Dedifferentiated amniotic fluid mesenchymal stem cell (primary cell): ENCODE results near the gene SPTAN1.
"Not testable (repeated sequence)": the region's sequence is repeated elsewhere in the genome, so short reads cannot be mapped to it uniquely, and the experiment has no call there.

Source experiments
- DNase-seq: peaks from one replicate; pipeline ENCODE4 v3.0.0-alpha.2; 2016; ENCODE audit errors: extremely low spot score

Gene SPTAN1

DNA sequence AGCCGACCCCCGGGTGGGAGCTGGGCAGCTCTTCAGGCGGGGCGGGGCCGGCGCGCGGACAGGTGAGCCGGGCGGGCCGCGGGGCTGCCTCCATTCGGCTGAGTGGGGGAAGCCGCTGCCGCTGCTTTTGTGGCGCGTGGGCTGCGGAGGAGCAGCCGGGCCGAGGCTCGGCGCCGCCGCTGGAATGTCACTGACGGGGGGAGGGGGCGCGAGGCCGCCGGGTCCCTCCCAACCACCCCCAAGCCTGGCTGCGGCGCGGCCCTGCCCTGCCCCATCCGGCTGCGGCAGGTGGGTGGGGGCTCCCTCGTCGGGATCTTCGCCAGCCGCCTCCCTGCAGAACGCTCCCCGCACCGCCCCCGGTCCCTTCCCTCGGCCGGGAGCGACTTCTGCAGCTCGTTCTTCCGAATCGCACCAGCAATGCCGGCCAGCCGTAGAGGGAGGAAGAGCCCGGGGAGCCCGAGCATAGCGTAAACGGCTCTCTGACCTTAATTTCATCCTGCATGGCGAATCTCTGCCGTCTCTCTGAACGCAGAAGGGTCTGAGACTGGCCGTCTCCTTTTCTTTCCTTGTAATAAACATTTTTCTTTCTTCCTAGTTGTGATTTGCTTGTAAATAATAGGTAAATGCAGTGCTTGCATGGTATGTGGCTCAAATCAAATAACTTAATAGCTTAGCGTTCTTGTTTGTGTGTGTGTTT, 505 bp downstream of the SPTAN1 start:
- no peak for DNase-seq

DNA sequence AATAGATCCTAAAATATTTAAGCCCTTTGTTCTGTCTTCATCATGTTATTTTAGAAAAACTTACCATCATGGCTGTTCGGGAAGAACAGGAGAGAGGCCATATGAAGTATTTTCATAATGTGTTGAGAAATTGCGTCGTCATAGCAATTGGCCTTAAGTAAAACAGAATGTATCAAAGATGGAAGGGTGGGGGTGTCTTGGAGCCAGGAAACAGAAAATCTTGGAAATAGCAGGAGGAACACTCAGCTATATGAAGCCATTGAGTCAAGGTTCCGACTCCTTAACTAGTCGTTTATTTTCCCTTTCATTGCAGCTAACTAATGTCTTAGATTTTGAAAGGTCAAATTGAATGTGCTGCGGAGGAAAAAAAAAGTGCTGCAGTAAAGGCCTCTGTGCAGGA, 1.3 kb downstream of the SPTAN1 start:
- DNase-seq = peak; percentile 81

DNA sequence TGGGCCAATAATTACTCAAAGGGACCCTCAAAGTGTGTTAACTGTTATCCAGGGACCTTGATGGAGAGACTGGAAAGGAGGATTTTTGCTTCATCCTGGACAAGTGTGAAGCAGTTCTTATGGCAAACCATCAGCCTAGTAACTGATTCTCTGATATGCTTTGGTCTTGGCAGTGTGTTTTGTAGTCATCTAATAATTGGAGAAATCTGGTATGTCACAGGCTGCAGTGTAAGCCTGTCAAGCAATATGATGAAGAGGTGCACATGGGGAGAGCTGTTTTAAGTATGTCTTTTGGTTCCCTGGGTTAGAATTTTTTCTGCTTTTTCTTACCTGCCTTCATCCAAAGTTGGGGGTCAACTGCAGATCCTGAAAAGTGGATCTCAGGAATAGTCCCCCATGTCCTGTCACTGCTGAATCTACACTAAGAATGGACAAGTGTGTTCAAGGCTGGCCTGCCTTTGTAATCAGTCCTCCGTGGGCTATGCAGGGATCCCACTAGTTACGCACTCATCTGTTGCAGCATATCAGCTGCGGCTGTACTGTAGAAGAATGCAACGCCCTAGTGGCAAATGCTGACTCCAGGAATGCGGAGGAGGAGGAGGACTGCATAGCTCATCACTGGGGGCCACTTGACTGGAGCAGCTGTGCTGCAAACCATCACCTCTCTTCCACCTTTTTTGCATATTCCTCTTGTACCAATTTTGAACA, 1.9 kb downstream of the SPTAN1 start:
- DNase-seq = peak; percentile 89

DNA sequence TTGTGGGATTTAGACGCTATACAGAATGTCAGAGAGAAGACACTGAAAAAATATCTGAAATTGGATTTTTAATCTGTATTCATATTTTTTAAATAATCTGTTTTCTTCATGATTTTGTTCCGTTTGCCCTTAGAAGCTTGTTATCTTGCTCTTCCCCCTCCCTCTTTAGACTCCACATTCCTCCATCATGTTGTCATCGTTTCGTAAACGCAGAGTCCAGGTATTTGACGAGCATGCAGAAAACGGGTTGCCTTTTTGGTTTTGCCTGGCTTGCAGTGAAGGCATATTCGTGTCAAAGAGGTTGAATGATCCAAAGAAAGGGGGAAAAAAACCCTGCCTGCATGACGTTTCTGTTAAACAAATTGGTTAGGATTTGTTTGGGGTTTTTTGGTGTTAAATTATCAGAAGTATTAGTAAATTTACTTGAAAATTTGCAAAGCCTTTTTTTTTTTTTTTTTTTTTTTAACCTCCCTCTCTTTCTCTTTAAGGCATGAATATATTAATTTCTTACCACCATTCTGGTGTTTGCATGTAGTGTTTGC, 2.9 kb downstream of the SPTAN1 start:
- DNase-seq = peak; percentile 34

- DNase-seq = no peak
These were observed 3.9 kb downstream of the SPTAN1 start for GRCh38 chr9:128556276-128556675.

DNA sequence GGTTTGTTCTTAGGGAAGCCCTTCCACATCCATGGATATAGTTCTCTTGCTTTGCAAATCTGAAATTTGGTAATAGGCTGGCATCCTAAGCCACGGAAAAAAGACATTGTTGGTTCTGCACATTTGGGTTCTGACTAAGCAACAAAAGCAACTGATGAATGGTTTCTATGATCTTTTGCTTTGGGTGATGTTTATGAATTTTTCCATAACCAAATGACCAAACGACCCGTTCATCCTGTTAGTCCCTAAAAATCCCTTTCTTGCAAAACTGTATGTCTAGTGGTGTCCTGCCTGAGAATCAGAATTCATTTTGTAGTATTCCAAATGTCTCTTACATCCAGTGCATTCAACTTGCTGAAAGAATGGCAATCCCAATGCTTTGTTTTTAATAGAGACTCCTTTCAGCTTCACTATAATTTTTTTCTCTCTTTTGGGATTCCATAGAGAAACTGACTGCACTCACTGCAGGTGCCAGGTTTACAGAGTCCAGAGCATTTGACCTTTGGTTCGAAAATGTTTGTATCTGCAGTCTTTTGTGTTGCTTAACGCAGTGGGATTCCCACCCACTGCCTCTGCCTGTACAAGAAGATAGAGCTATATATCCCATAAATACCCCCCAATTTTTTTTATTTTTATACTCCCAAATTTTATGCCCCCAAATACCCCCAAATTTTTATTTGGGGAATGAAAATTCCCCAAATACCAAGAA, 4.7 kb downstream of the SPTAN1 start:
- no peak for DNase-seq

DNA sequence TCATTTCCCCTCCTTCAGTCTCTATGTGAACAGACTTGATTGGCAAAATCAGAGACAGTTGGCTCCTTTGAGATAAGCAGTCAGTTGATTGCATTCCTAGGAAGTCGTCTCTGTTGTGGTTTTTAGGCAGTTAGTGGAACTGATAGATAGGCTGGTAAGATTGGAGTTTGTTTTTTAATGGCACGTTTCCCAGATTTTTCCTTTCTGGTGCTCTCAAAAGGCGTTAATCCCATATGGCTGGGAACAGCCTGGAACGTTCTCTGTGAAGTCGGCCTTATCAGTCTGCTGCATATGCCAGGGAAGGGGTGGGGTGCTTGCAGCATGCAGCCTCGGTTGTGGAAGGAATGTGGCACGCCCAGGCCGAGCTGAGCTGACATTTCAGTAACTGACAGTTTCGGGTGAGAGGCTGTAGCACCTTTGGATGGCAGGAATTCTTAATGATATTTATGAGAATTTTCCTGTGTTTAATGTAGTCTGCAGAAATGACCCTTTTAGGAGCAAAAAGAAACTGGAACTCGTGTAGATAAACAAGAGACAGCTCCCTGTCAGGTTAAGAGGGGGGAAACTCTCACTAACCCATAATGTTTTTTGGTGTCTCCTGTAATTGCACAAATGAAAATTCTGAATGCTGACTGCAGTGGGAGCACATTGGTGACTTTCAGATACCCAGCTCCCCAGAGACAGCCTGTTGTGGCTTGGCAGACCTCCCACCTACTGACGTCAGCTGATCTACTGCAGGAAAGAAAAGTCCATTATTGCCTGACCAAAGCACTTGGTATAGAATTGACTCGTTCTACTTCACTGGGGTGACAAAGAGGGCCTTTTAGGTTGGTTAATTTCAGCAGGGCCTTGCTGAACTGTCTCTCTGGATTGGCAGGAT, 6.3 kb downstream of the SPTAN1 start:
- peak; percentile 80 for DNase-seq

- DNase-seq = no peak
These were observed 13.2 kb downstream of the SPTAN1 start for GRCh38 chr9:128565578-128565977.

DNA sequence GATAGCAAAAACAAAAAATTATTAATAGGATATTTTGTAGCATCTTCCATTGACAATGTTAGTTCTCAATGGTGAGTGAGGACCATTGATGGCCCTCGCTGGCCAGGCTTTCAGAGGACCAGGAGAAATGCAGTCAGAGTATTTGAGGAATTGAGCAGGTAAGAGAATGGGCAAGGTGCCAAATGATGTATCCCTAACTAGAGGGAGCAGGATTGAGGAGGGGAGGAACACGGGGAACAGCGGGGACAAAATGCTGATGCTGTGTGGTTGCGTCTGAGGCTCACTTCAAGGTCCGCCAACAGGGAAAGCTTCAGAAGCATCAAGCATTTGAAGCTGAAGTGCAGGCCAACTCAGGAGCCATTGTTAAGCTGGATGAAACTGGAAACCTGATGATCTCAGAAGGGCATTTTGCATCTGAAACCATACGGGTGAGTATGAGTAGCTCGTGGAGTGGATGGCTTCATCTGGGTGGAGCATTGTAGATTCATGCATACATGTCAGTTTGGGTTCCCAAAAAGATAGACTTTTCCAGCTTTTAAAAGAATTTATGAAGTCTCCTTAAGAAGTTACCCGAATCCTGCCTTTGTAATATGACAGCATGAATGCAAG, 16.2 kb downstream of the SPTAN1 start:
- no peak for DNase-seq

DNA sequence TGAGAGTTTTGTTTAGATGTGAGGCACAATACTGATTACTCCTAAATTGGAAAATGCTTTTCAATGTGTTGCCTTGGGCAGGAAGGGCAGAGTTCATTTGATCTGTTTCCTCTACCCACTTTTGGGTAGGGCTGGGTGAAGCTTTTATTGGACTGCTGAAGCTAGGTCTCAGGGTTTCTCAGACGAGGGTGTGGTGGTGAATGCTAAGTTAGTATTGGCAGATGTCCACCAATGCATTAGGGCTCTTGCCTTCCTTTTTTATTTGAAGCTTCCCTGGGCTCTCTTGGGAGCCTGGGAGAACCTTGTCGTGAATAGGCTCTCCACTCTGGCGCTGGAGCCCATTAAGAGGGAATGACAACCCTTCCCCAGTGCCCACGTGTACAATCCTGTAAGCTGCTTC, 23.1 kb downstream of the SPTAN1 start:
- DNase-seq = peak; percentile 77

GRCh38 chr9:128575916-128576315, 23.5 kb downstream of the SPTAN1 start:
- DNase-seq = no peak

GRCh38 chr9:128577206-128577605, 24.8 kb downstream of the SPTAN1 start:
- DNase-seq = no peak

DNA sequence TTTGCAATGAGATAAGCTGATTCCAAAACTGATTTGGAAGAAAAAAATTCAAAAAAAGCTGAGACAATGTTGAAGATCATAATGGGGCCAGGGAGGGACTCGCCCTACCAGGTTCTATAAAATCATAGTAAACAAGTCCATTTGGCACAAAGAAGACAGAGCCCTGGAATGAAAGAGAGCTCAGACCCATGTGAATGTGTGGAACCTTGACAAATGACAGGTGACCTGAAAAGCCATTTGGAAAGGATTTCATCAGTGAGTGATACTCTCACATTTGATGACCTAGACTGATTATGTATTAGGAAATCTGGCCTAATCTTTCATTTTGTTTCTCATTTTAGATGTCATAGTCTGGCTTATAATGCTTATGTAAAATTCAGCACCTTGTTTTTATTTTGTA, 26.8 kb downstream of the SPTAN1 start:
- DNase-seq = no peak

DNA sequence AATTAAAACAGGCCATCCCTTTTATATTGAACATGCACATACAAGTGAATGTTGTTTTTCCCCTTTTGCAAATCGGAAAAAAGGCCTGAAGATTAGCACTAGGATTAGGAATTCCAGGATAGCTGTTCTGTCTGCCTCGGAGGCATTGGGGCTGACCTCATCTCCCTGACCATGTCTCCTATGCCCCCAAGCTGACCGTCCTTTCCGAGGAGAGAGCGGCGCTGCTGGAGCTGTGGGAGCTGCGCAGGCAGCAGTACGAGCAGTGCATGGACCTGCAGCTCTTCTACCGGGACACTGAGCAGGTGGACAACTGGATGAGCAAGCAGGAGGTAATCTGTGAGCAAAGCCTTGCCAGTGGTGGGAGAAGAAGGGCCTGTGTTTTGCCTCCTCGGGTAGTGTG, 28.3 kb downstream of the SPTAN1 start:
- no peak for DNase-seq

DNA sequence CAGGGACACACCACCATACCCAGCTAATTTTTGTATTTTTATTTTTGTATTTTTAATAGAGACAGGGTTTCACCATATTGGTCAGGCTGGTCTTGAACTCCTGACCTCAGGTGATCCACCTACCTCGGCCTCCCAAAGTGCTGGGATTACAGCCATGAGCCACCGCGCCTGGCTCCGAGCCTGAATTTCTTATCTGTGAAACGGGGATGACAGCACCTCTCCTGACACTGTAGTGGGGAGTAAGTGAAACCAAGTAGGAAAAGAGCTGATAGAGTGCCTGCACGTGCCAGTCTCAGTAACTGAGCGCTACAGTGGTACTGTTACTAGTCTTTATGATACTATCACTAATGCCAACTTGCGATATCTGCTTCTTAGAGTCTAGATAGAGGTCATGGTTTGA, 32.8 kb downstream of the SPTAN1 start:
- DNase-seq = not testable (repeated sequence)

DNA sequence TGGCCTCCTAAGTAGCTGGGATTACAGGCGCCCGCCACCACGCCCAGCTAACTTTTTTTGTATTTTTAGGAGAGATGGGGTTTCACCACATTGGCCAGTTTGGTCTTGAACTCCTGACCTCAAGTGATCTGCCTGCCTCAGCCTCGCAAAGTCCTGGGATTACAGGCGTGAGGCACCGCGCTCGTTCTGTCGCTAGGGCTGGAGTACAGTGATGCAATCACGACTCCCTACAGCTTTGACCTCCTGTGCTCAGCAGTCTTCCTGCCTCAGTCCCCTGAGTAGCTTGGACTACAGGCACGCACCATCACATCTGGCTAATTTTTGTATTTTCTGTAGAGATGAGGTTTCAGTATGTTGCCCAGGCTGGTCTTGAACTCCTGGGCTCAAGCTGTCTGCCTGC, 34.5 kb downstream of the SPTAN1 start:
- DNase-seq = not testable (repeated sequence)

GRCh38 chr9:128587453-128587852, 35.1 kb downstream of the SPTAN1 start:
- DNase-seq = no peak

DNA sequence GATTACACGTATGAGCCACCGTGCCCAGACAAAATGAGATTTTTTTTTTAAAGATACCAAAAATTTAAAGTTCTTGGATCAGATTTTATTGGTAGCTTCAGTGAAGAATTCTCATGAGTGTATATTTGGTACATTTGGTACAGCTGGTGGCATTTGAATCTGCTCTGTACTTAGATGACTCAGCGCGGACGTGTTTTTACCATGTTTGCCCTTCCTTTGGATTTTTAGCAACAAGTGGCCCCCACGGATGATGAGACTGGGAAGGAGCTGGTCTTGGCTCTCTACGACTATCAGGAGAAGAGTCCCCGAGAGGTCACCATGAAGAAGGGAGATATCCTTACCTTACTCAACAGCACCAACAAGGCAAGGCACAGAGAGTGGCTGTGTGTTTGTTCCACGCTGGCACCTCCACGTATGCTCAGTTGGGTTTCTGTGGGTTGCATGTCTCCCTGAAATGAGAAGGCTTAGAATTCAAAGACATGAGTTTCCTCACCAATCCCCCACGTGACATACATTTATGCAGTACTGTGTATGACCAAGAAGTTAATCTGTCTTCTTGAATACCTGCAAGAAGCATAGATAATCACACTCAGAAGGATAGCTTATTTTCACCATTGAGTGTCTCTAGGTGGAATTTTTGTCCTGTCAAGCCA, 36.3 kb downstream of the SPTAN1 start:
- DNase-seq = no peak

DNA sequence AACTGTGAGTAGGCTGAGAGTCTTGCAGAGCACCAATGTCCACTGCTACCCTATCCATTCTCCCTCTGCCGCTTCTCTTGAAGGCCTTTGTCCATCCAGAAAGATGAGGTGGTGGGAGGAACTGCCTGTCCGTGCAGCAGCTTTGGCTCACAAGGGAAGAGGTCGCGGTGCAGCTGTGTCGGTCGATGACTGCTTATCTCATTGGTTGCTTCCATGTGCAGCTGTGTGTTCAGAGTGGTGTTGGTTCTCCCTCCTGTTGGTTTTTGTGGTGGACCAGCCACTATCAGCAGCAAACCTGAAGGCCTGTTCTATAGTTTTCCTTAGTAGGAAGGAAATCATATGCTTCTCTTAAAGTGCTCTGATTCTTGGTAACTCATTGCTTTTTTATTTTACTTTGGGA, 40.7 kb downstream of the SPTAN1 start:
- DNase-seq = no peak

DNA sequence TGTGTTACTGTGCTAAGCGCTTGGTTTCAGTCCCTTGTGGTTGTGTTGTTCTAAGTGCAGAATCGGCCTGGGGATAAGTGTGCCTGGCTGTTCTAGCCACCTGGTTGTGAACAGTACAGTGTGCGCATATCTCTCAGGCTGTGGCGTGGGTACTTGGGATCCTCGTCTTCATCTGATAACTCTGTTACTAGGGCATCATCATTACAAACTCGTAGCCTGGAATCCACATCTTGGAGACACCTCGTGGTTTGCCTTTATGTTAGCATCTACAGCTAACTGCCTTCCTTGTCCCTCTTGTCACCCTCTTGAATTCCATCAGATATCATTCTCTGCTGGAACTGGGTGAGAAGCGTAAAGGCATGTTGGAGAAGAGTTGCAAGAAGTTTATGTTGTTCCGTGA, 41.5 kb downstream of the SPTAN1 start:
- no peak for DNase-seq

DNA sequence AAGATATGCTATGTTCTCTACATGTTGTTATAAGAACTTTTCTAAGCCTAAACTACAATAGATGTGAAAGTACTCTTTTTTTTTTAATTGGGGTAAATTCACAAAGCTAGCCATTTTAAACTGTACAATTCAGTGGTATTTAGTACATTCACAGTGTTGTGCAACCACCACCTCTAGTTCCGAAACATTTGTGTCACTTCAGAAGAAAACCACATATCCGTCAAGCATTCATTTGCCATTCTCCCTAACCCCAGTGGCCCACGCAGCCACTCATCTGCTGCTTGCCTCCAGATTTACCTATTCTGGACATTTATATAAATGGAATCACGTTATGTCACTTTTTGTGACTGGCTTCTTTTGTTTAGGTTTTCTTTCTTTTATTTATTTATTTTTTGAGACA, 43.1 kb downstream of the SPTAN1 start:
- DNase-seq = no peak
